LNCaP clone FGC (cell line): ENCODE results near the gene PCDHGB5.
"Not testable (repeated sequence)": the region's sequence is repeated elsewhere in the genome, so short reads cannot be mapped to it uniquely, and the experiment has no call there.

ENCODE experiments used
- DNase-seq: peaks from one replicate; pipeline ENCODE4 v3.0.0-alpha.2; 2011; ENCODE audit warnings: low read depth
- H3K4me3 ChIP-seq: 2 replicates; pipeline ENCODE4 v1.5.1; 2011; ENCODE audit warnings: mild to moderate bottlenecking, low read depth, low read length, control low read depth
- TF ChIP-seq, protein P1 (sequence below): IDR thresholded peaks from 2 replicates; pipeline ENCODE4 v1.5.1; 2012; ENCODE audit warnings: mild to moderate bottlenecking; ENCODE audit not compliant: control insufficient read depth, insufficient read depth; ENCODE audit errors: extremely low read depth

PCDHGB5 gene

DNA sequence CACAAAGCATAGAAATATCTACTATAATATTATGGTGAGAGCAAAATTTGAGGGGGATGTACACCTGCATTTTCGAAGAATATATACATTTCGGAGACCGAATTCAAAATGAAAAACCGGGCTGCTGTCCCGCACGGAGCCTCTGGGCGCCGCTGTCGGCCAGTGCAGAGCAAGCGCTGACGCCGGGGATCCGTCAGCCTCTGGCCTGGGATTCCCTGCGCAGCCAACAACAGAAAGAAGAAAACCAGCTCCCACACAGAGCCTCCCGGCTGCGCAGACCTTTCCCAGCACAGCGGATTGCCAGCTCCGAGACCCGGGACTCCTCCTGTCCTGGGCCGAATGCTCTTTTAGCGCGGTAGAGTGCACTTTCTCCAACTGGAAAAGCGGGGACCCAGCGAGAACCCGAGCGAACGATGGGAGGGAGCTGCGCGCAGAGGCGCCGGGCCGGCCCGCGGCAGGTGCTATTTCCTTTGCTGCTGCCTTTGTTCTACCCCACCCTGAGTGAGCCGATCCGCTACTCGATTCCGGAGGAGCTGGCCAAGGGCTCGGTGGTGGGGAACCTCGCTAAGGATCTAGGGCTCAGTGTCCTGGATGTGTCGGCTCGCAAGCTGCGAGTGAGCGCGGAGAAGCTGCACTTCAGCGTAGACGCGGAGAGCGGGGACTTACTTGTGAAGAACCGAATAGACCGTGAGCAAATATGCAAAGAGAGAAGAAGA is 10.2 kb downstream of the PCDHGB5 start, which contains the start of gene PCDHGB6:
PCDHGB6 (plus strand) TSS at position 232 of the 716 bp plus-strand sequence; CDS start at position 414, 182 bp downstream.
- not testable (repeated sequence) for DNase-seq, H3K4me3 ChIP-seq
- TF ChIP-seq, protein P1, sequence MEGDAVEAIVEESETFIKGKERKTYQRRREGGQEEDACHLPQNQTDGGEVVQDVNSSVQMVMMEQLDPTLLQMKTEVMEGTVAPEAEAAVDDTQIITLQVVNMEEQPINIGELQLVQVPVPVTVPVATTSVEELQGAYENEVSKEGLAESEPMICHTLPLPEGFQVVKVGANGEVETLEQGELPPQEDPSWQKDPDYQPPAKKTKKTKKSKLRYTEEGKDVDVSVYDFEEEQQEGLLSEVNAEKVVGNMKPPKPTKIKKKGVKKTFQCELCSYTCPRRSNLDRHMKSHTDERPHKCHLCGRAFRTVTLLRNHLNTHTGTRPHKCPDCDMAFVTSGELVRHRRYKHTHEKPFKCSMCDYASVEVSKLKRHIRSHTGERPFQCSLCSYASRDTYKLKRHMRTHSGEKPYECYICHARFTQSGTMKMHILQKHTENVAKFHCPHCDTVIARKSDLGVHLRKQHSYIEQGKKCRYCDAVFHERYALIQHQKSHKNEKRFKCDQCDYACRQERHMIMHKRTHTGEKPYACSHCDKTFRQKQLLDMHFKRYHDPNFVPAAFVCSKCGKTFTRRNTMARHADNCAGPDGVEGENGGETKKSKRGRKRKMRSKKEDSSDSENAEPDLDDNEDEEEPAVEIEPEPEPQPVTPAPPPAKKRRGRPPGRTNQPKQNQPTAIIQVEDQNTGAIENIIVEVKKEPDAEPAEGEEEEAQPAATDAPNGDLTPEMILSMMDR: peak; percentile 37; the same call in 1 of the 2 replicates

DNA sequence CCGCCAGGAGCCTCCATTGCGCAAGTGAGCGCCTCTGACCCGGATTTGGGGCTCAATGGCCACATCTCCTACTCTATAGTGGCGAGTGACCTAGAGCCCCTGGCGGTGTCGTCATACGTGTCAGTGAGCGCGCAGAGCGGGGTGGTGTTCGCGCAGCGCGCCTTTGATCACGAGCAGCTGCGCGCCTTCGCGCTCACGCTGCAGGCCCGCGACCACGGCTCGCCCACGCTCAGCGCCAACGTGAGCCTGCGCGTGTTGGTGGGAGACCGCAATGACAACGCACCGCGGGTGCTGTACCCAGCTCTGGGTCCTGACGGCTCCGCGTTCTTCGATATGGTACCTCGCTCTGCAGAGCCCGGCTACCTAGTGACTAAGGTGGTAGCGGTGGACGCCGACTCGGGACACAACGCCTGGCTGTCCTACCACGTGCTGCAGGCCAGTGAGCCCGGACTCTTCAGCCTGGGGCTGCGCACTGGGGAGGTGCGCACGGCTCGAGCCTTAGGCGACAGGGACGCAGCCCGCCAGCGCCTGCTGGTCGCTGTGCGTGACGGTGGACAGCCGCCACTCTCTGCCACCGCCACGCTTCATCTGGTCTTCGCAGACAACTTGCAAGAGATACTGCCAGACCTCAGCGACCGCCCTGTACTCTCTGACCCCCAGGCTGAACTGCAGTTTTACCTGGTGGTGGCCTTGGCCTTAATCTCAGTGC is 12.0 kb downstream of the PCDHGB5 start:
- TF ChIP-seq, protein P1: no peak
- no peak for DNase-seq
- H3K4me3 ChIP-seq: no peak overlapping the region

DNA sequence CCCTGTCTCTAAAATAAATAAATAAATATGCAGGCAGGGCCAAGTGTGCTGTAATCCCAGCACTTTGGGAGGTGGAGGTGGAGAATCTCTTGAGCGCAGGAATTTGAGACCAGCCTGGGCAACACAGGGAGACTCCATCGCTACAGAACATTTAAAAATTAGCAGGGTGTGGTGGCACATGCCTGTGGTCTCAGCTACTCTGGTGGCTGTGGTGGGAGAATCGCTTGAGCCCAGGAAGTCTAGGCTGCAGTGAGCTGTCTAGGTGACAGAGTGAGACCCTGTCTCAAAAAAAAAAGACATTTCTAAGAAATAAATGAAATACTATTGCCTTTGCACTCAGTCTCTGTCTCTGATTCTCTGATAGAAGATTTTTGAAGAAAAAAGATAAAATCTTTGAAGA is 13.8 kb downstream of the PCDHGB5 start:
- TF ChIP-seq, protein P1: no peak
- no peak for DNase-seq
- no peak overlapping the region for H3K4me3 ChIP-seq

DNA sequence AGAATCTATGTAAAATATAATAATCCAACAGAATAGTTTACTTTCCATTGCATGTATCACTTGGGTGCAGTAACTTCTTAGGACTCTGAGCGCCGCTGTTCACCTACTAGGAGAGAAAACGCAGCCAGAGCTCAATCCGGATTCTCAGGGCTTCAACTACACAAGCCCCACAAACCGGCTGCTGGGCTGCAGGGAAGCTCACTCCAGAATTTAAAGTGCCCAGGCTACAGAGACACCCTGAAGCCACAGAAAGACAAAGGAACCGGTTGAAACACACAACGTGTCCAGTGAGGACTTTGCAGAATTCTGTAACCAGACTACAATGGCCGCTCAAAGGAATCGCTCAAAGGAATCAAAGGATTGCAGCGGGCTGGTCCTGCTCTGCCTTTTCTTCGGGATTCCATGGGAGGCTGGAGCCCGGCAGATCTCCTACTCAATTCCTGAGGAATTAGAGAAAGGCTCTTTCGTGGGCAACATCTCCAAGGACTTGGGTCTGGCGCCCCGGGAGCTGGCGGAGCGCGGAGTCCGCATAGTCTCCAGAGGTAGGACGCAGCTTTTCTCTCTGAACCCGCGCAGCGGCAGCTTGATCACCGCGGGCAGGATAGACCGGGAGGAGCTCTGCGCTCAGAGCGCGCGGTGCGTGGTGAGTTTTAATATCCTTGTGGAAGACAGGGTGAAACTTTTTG is 15.2 kb downstream of the PCDHGB5 start, which contains the start of gene PCDHGA10:
PCDHGA10 (plus strand) TSS at position 134 of the 686 bp plus-strand sequence; CDS start at position 323, 189 bp downstream.
- TF ChIP-seq, protein P1: peak; percentile 69
- DNase-seq: peak; percentile 30
- peak within 1 kb of the TSS; percentile 67 for H3K4me3 ChIP-seq

DNA sequence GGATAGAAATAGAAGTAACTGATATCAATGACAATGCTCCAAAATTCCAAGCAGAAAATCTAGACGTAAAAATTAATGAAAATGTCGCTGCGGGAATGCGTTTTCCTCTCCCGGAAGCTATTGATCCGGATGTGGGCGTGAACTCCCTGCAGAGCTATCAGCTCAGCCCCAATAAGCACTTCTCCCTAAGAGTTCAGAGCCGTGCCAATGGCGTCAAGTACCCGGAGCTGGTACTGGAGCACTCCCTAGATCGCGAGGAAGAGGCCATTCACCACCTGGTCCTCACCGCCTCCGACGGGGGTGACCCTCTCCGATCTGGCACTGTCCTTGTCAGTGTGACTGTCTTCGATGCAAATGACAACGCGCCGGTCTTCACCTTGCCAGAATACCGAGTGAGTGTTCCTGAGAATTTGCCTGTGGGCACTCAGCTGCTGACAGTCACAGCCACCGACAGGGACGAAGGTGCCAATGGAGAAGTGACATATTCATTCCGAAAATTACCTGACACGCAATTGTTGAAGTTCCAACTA is 15.9 kb downstream of the PCDHGB5 start:
- peak overlapping the region; percentile 67 for H3K4me3 ChIP-seq
- TF ChIP-seq, protein P1: no peak
- no peak for DNase-seq

DNA sequence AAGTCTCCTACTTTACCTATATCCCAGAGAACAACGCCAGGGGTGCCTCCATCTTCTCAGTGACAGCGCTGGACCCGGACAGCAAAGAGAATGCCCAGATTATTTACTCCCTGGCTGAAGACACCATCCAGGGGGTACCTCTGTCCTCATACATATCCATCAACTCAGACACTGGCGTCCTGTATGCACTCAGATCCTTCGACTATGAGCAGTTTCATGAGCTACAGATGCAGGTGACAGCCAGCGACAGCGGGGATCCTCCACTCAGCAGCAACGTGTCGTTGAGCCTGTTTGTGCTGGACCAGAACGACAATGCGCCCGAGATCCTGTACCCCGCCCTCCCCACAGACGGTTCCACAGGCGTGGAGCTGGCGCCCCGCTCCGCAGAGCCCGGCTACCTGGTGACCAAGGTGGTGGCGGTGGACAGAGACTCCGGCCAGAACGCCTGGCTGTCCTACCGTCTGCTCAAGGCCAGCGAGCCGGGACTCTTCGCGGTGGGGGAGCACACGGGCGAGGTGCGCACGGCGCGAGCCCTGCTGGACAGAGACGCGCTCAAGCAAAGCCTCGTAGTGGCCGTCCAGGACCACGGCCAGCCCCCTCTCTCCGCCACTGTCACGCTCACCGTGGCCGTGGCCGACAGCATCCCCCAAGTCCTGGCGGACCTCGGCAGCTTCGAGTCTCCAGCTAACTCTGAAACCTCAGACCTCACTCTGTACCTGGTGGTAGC is 17.0 kb downstream of the PCDHGB5 start:
- H3K4me3 ChIP-seq, DNase-seq: not testable (repeated sequence)

DNA sequence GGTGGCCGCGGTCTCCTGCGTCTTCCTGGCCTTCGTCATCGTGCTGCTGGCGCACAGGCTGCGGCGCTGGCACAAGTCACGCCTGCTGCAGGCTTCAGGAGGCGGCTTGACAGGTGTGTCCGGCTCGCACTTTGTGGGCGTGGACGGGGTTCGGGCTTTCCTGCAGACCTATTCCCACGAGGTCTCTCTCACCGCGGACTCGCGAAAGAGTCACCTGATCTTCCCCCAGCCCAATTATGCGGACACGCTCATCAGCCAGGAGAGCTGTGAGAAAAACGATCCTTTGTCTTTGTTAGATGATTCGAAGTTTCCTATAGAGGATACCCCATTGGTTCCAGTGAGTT is 17.5 kb downstream of the PCDHGB5 start:
- DNase-seq, H3K4me3 ChIP-seq: not testable (repeated sequence)
